Esophagus squamous epithelium (tissue), 5 donors: ENCODE results near the gene GTPBP4. TPM values are rescaled to one million over a fixed set of nuclear protein-coding genes. Genes with fewer than 3 reads are reported as not detected.

Experiments used
- DNase-seq: peaks from one replicate; lab custom pipeline; 2025; lab: John Stamatoyannopoulos, UW
- H3K27ac ChIP-seq, 4 donors: fragments of 200-600 bp; sonication (generic); one replicate each; pipeline ENCODE4 v1.5.1; 2016 to 2019; ENCODE audit warnings: mild to moderate bottlenecking in 1 of 4
- H3K27me3 ChIP-seq, 4 donors: fragments of 200-600 bp; sonication (generic); 1 replicate in 3 of 4; 2 replicates in 1 of 4; pipeline versions ENCODE4 v1.5.1 to v1.6.0; 2017 to 2021; ENCODE audit warnings: antibody characterized with exemption in 1 of 4
- H3K36me3 ChIP-seq, 3 donors: fragments of 200-600 bp; sonication (generic); one replicate each; pipeline ENCODE4 v1.5.1; 2016 to 2019
- H3K4me1 ChIP-seq, 3 donors: fragments of 200-600 bp; sonication (generic); one replicate each; pipeline ENCODE4 v1.5.1; 2017 to 2019
- H3K4me3 ChIP-seq, 4 donors: fragments of 200-600 bp; sonication (generic); 1 replicate in 3 of 4; 2 replicates in 1 of 4; pipeline ENCODE4 v1.5.1; 2016 to 2019; ENCODE audit warnings: mild to moderate bottlenecking in 2 of 4, moderate library complexity in 1 of 4
- H3K9me3 ChIP-seq, 3 donors: fragments of 200-600 bp; sonication (generic); one replicate each; pipeline ENCODE4 v1.5.1; 2016 to 2019
- POLR2A ChIP-seq, 4 donors: fragments of 450-650 bp; IDR thresholded peaks; one replicate each; pipeline ENCODE4 v1.6.1; 2017; ENCODE audit warnings: antibody characterized with exemption in 4 of 4, mild to moderate bottlenecking in 4 of 4, moderate library complexity in 3 of 4
- WGBS, 2 donors: methylation state at CpG; one replicate each; pipeline ENCODE4 v1.1.5; 2018; 5-methylcytosine and 5-hydroxymethylcytosine counted together
- intact Hi-C: fragments of 100-400 bp; cut with DNase I; formaldehyde crosslinking; loops from one replicate; pipeline ENCODE4 v1.15.0; 2022
- total RNA-seq, 4 donors: library from RNA; depleted of rRNA; stranded (reverse); fragments of >200 nt; gene quantifications; one replicate each; pipeline ENCODE4 v1.1.0, GENCODE V29; 2016
- TF ChIP-seq, protein P1 (sequence below), 6 experiments: fragments of 450-650 bp in 4 of 6; fragments of 200-600 bp in 2 of 6; sonication (generic) in 2 of 6; IDR thresholded peaks; one replicate each; pipeline ENCODE4 v1.5.1; 2016 to 2019; ENCODE audit warnings: antibody characterized with exemption in 6 of 6, mild to moderate bottlenecking in 4 of 6, moderate library complexity in 4 of 6
- donor health status: DM: yes; HTN: yes; CAD: no.

Gene GTPBP4
- total RNA-seq, 4 donors from 2014 or later, result 10.2 to 35.1 (median 23.1) TPM

DNA sequence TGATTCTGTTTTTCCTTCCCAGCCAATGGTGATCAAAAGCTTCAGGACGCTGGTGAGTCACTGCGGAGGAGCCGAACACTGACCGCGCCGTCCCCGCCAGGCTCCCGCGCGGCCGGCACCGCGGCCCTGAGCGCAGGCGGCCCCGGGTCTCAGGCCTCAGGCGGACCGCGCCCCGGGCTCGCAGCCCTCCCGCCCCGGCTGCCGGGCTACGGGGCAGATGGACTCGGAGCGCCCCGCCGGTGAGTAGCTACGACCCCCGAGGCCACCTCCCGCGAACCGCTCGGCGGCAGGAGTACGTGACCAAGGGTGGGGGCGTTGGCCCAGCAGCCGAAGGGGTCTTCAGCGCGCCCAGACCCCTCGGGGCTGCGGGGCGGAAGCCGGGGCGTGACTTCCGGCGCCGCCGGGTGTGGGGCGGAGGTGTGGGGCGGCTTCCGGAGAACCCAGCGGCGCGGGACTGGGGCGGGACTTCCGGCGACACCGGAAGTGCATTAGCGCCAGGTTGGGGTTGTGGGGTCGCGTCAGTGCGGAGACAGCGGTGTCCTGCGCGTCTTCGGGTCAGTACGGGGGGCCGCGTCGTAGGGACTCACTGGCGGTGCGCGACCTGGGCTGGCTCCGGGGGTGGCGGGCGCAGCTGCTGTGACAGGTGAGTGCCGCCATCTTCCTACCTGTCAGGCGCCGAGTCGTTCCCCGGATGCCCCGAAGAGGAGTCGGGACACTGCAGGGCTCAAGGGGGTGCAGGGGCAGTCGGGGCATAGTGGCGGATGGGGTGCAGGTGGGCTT, 68.3 kb downstream of the GTPBP4 start, which contains the start of gene WDR37:
Gene WDR37 (plus strand): TSS at position 60 of the 780 bp plus-strand sequence. CDS start 15,771 bp downstream, outside the sequence.
- DNase-seq, result no peak
- H3K27ac ChIP-seq, result peak within 1 kb of the TSS; percentile 98 to 100 (median 99)
- peak within 1 kb of the TSS; percentile 82 to 97 (median 92) for H3K4me3 ChIP-seq
- peaks cover 0 to 19% (median 0%) of the 10 kb centered on the region in 3 donors for H3K36me3 ChIP-seq
- H3K27me3 ChIP-seq, result no peaks in the 10 kb centered on the region
- TF ChIP-seq, protein P1, sequence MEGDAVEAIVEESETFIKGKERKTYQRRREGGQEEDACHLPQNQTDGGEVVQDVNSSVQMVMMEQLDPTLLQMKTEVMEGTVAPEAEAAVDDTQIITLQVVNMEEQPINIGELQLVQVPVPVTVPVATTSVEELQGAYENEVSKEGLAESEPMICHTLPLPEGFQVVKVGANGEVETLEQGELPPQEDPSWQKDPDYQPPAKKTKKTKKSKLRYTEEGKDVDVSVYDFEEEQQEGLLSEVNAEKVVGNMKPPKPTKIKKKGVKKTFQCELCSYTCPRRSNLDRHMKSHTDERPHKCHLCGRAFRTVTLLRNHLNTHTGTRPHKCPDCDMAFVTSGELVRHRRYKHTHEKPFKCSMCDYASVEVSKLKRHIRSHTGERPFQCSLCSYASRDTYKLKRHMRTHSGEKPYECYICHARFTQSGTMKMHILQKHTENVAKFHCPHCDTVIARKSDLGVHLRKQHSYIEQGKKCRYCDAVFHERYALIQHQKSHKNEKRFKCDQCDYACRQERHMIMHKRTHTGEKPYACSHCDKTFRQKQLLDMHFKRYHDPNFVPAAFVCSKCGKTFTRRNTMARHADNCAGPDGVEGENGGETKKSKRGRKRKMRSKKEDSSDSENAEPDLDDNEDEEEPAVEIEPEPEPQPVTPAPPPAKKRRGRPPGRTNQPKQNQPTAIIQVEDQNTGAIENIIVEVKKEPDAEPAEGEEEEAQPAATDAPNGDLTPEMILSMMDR (IDR thresholded peaks at IDR 0.05), result peak in 1 of 6 experiments; percentile 7
- peak in 3 of 4 donors; percentile 21 to 81 (median 75) for TF ChIP-seq POLR2A (IDR thresholded peaks at IDR 0.05)
- peaks cover 12 to 75% (median 41%) of the 10 kb centered on the region in 3 donors for H3K4me1 ChIP-seq
- no peaks in the 10 kb centered on the region for H3K9me3 ChIP-seq
- WGBS, 2 donors, result 0% methylated on average over 3 of the region's 87 CpGs; no CpG with 5 or more reads in 1 of the 2 donors
- intact Hi-C loops, result no loop called here

DNA sequence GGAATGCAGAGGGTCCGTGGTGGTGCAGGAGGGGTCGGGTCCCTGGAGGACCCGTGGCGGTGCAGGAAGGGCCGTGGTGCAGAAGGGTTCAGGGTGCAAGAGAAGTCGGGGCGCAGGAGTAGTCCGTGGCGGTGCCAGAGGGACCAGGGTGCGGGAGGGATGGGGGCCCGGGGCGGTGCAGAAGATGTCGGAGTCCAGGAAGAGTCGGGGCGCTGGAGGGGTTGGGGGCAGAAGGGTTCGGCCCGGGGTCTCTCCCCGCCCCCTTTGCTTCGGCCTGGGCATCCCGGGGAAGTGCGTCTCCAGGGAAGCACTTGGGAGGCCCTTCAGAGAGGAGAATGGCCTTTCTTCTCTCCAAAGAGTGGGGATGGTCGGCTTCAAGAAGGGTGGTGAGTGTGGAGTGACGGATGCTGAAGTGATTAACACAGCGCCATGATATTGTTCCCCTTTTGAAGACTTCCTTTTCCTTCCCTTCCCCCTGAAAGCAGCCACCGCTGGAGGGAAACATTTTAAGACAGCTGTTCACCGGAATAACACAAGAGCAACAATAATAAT, 68.9 kb downstream of the GTPBP4 start:
- Histone ChIP-seq H3K4me1 (peaks cover 12 to 77% (median 41%) of the 10 kb centered on the region in 3 donors), H3K4me3 (peak overlapping the region; percentile 82 to 97 (median 92)), H3K27me3 (no peaks in the 10 kb centered on the region), H3K27ac (peak overlapping the region; percentile 98 to 100 (median 99)), H3K9me3 (no peaks in the 10 kb centered on the region), H3K36me3 (peaks cover 0 to 12% (median 0%) of the 10 kb centered on the region in 3 donors)
- no peak for TF ChIP-seq POLR2A (IDR thresholded peaks at IDR 0.05)
- TF ChIP-seq, protein P1 (IDR thresholded peaks at IDR 0.05), result no peak
- intact Hi-C loops, result no loop called here
- WGBS, 2 donors, result 1 to 2% methylated on average over 18 of the region's 26 CpGs
- DNase-seq, result no peak

DNA sequence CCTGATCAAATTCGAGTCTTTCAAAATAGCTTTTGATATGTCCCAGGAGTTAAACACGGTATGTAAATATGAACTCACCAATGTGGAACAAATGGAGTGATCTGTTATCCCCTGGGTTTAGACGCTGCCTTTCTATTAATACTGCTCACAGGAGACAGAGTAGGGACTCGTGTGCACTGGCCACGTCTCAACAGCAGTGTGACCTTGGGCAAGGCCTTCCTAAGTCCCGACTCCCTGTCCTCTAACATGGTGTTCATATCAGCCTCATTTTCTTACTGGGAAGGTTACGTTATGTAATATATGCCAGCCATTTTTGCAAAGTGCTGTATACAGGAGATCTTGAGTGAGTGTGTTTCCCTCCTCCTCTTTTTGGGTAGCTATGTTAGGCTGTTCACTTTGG, 69.8 kb downstream of the GTPBP4 start:
- no peak for DNase-seq
- TF ChIP-seq, protein P1 (IDR thresholded peaks at IDR 0.05), result no peak
- TF ChIP-seq POLR2A (IDR thresholded peaks at IDR 0.05), result no peak
- intact Hi-C loops, result no loop called here
- H3K36me3 ChIP-seq, result peaks cover 0 to 9% (median 0%) of the 10 kb centered on the region in 3 donors
- H3K27me3 ChIP-seq, result no peaks in the 10 kb centered on the region
- no peaks in the 10 kb centered on the region for H3K9me3 ChIP-seq
- WGBS, 2 donors, result 48 to 60% methylated on average over 7 of the region's 7 CpGs
- peak overlapping the region in 1 of 4 donors; percentile 89 for H3K4me3 ChIP-seq
- H3K27ac ChIP-seq, result peak overlapping the region in 2 of 4 donors; percentile 98 to 100
- peaks cover 12 to 83% (median 41%) of the 10 kb centered on the region in 3 donors for H3K4me1 ChIP-seq

DNA sequence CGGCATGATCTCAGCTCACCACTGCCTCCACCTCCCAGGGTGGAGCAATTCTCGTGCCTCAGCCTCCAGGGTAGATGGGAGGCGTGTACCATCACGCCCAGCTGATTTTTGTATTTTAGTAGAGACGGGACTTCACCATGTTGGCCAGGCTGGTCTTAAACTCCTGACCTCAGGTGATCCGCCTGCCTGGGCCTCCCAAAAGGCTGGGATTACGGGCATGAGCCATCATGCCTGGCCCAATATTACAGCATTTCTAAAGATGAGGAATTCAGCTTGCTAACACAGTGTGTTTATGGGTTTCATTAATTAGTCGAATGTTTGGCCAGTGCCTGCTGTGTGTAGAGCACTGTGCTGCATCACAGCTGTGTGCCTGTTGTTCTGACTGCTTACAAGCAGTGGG, 71.7 kb downstream of the GTPBP4 start:
- TF ChIP-seq, protein P1 (IDR thresholded peaks at IDR 0.05), result no peak
- peak in 1 of 4 donors; percentile 21 for TF ChIP-seq POLR2A (IDR thresholded peaks at IDR 0.05)
- Histone ChIP-seq H3K27me3 (no peaks in the 10 kb centered on the region), H3K36me3 (peaks cover 0 to 13% (median 0%) of the 10 kb centered on the region in 3 donors), H3K4me3 (no peak overlapping the region), H3K9me3 (no peaks in the 10 kb centered on the region), H3K27ac (peak overlapping the region; percentile 51 to 81 (median 64)), H3K4me1 (peaks cover 9 to 79% (median 32%) of the 10 kb centered on the region in 3 donors)
- intact Hi-C loops, result no loop called here
- 29 to 72% methylated on average over 3 to 4 of the region's 8 CpGs for WGBS, 2 donors
- DNase-seq, result no peak
